Measurements from ENCODE around the gene RNF5.

RNF5 gene

DNA sequence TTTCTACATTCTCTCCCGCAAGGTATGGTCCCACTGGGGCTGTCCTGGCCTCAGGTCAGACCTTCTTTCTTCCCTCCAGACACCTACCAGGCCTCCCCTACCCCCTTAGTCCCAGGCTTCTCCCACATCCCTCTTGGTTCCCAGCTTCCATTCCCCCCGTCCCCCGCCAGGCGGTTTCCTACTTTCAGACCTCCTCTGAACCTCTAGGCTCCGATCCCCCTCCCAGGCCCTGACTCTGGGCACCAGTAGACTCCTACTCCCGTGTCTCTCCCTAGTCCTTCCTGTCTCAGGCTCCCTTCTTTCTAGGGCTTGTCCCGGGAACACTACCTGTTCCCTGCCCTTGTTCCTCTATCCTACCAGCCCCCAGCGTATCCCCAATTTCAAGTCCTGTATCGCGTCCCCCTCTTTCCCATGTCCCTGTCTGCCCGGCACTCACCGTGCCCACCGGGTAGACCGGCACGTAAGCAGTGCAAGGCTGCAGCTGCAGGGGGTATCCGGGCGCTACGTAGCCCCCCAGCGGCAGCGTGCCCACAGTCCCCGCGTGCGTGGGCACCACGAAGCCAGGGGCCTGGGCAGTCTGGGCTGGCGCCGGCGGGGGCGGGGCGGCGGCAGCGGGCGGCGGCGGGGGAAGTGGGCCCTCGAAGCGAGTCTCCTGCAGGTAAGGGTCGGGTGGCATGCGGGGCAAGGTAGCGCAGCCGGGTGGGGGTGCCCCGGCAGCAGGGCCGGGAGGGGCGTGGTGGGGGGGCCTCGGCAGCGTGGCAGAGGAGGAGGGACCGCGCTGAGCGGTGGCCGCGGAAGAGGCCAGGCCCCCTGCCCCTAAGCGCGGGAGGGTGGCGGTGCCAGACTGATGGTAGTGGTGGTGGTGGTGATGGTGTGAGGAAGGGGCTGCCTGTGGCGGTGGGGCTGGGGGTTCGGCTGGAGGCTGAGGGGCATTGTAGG, 28.0 kb upstream of the RNF5 start:
- Histone ChIP-seq H2BK12ac (ENCODE audit: low read length in 2 of 2) (peak overlapping the region in 1 of 2 experiments; percentile 85), H3K4me2 (ENCODE audit: low read length, poor library complexity, severe bottlenecking) (no peak overlapping the region), H3K27me3 (ENCODE audit: control insufficient read depth in 1 of 2, insufficient read depth in 1 of 2, low read length in 2 of 2) (peaks cover 39 to 46% of the 10 kb centered on the region in 2 experiments), H3K9me3 (ENCODE audit: control insufficient read depth, low read length) (no peaks in the 10 kb centered on the region), H4K8ac (ENCODE audit: low read length) (peak overlapping the region; percentile 59), H3K23ac (ENCODE audit: low read length in 2 of 2) (peak overlapping the region in 1 of 2 experiments; percentile 1), H3K36me3 (ENCODE audit: control insufficient read depth in 1 of 2, insufficient read depth in 2 of 2, low read depth in 1 of 2, low read length in 2 of 2) (no peaks in the 10 kb centered on the region), H3K4me1 (ENCODE audit: control insufficient read depth, insufficient read depth, low read depth, low read length) (peaks cover 27% of the 10 kb centered on the region), H2AFZ (ENCODE audit: low read depth, low read length) (no peak overlapping the region), H3K18ac (ENCODE audit: low read depth in 1 of 2, low read length in 2 of 2) (peak overlapping the region in 1 of 2 experiments; percentile 57), H3K4ac (ENCODE audit: low read depth in 1 of 2, low read length in 2 of 2) (no peak overlapping the region), H2BK120ac (ENCODE audit: low read depth, low read length) (no peak overlapping the region), H3K79me1 (replicated peaks; ENCODE audit: low read length, poor library complexity, severe bottlenecking) (peaks cover 5% of the 10 kb centered on the region), H2AK5ac (ENCODE audit: low read length, severe bottlenecking) (no peak overlapping the region), H2BK15ac (ENCODE audit: low read depth, poor library complexity, severe bottlenecking) (no peak overlapping the region), H4K91ac (ENCODE audit: low read length) (peak overlapping the region; percentile 43), H3K4me3 (ENCODE audit: insufficient read depth in 1 of 2, low read depth in 1 of 2, low read length in 2 of 2) (peak overlapping the region in 1 of 2 experiments; percentile 18), H2BK5ac (ENCODE audit: low read depth, low read length, poor library complexity, severe bottlenecking) (no peak overlapping the region), H3K27ac (ENCODE audit: low read length, poor library complexity, severe bottlenecking) (no peak overlapping the region), H3K9ac (ENCODE audit: low read length) (no peak overlapping the region), H3K14ac (ENCODE audit: low read length in 2 of 2) (peak overlapping the region in 1 of 2 experiments; percentile 75)
- 29% methylated on average over 55 of the region's 55 CpGs for WGBS
- DNase-seq: no peak

DNA sequence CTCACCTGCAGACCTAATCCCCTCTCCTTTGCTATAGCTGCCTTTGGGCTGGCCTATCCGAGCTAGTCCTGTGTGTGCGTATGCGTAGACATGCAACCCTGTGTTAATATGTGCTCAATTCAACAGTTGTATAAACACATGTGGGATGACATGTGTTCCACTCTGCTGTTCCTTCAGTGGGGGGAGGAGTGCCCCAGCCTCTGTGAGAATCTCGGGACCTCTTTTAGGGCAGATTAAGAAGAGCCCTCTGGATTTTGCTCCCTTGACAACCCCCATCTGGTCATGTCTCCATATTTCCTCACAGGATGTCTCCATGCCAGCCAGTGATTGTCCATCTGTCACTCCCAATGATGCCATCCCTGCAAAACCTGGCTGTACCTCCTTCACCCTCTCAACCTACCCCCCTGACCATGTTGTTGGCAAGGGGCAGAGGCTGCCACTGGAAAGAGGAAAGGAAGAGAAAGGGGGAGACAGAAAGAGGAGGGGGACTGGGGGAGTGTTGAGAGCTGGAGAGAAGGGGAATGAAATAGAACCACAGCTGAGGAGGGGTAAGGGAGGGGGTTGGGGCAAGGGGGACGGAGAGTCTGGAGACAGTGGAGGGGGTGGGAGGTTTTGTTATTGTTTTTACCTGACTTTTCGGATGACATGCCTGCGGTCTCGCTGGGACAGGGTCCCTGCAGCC, 26.9 kb upstream of the RNF5 start:
- Histone ChIP-seq H4K91ac (ENCODE audit: low read length) (no peak overlapping the region), H3K79me1 (replicated peaks; ENCODE audit: low read length, poor library complexity, severe bottlenecking) (peaks cover 8% of the 10 kb centered on the region), H3K27ac (ENCODE audit: low read length, poor library complexity, severe bottlenecking) (no peak overlapping the region), H3K36me3 (ENCODE audit: control insufficient read depth in 1 of 2, insufficient read depth in 2 of 2, low read depth in 1 of 2, low read length in 2 of 2) (peaks cover 3 to 8% of the 10 kb centered on the region in 2 experiments), H2BK15ac (ENCODE audit: low read depth, poor library complexity, severe bottlenecking) (no peak overlapping the region), H3K14ac (ENCODE audit: low read length in 2 of 2) (peak overlapping the region in 1 of 2 experiments; percentile 84), H3K4me3 (ENCODE audit: insufficient read depth in 1 of 2, low read depth in 1 of 2, low read length in 2 of 2) (peak overlapping the region in 1 of 2 experiments; percentile 80), H4K8ac (ENCODE audit: low read length) (no peak overlapping the region), H2BK120ac (ENCODE audit: low read depth, low read length) (no peak overlapping the region), H3K18ac (ENCODE audit: low read depth in 1 of 2, low read length in 2 of 2) (peak overlapping the region in 1 of 2 experiments; percentile 88), H3K4me2 (ENCODE audit: low read length, poor library complexity, severe bottlenecking) (peak overlapping the region; percentile 20), H2AK5ac (ENCODE audit: low read length, severe bottlenecking) (no peak overlapping the region), H2AFZ (ENCODE audit: low read depth, low read length) (peak overlapping the region; percentile 70), H3K4ac (ENCODE audit: low read depth in 1 of 2, low read length in 2 of 2) (peak overlapping the region in 1 of 2 experiments; percentile 56), H2BK5ac (ENCODE audit: low read depth, low read length, poor library complexity, severe bottlenecking) (no peak overlapping the region), H3K23ac (ENCODE audit: low read length in 2 of 2) (no peak overlapping the region), H3K27me3 (ENCODE audit: control insufficient read depth in 1 of 2, insufficient read depth in 1 of 2, low read length in 2 of 2) (peaks cover 35 to 39% of the 10 kb centered on the region in 2 experiments), H2BK12ac (ENCODE audit: low read length in 2 of 2) (peak overlapping the region; percentile 33 to 81), H3K9ac (ENCODE audit: low read length) (peak overlapping the region; percentile 70), H3K4me1 (ENCODE audit: control insufficient read depth, insufficient read depth, low read depth, low read length) (peaks cover 31% of the 10 kb centered on the region), H3K9me3 (ENCODE audit: control insufficient read depth, low read length) (no peaks in the 10 kb centered on the region)
- 62% methylated on average over 4 of the region's 8 CpGs for WGBS
- no peak for DNase-seq

DNA sequence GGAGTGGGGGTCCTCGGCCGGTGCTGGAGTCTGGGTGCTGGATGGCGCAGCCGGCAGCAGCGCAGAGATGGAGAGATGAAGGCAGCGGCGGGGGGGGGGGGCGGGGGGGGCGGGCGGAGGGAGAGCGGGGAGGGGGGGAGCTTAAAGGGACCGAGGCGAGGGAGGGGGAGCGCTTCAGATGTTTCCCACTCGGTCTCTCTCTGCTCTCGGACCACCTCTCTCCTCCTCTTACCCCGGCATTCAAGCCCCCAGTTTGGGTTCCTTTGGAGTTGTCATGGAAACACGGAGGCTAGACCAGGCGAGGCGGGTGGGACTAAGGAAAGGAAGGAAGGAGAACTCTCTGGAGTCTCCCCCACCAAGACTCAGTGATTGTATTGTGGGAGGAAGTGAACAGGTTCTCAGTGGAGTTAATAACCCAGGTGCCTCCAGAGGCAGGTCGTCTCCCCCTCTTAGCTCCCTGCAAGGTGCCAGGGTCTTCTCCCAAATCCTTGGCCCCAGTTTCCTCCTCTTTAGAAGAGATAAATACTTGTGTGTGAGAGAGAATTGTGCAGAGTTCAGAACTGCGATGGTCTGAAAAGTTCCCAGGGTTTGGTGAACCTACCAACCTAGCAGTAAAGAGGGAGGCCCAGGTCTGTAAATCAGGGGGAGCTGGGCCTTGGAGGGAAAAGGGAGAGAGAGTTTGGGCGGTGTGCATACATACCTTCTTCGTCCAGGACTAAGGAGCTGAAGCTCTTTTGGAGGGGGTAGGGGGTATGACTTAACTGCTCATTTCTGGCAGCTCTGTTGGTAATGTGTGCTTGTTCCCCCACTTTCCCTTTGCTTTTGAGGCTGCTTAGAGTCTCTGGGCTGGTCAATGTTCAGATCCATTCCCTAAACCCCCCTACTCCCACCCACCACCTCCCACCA, 26.1 kb upstream of the RNF5 start, which contains the start of gene PRRT1:
Gene PRRT1 (minus strand): TSS at position 77 of the 906 bp plus-strand sequence. CDS start 112 bp downstream, outside the sequence.
- peaks cover 30 to 34% of the 10 kb centered on the region in 2 experiments for H3K27me3 ChIP-seq (ENCODE audit: control insufficient read depth in 1 of 2, insufficient read depth in 1 of 2, low read length in 2 of 2)
- peak within 1 kb of the TSS; percentile 80 for H2BK15ac ChIP-seq (ENCODE audit: low read depth, poor library complexity, severe bottlenecking)
- no peak within 1 kb of the TSS for H3K23ac ChIP-seq (ENCODE audit: low read length in 2 of 2)
- H3K4ac ChIP-seq (ENCODE audit: low read depth in 1 of 2, low read length in 2 of 2): peak within 1 kb of the TSS; percentile 56 to 82
- peak within 1 kb of the TSS; percentile 88 for H3K4me2 ChIP-seq (ENCODE audit: low read length, poor library complexity, severe bottlenecking)
- peak within 1 kb of the TSS; percentile 86 for H3K27ac ChIP-seq (ENCODE audit: low read length, poor library complexity, severe bottlenecking)
- peak within 1 kb of the TSS; percentile 47 for H2AK5ac ChIP-seq (ENCODE audit: low read length, severe bottlenecking)
- H3K4me3 ChIP-seq (ENCODE audit: insufficient read depth in 1 of 2, low read depth in 1 of 2, low read length in 2 of 2): peak within 1 kb of the TSS; percentile 32 to 98
- H3K79me1 ChIP-seq (replicated peaks; ENCODE audit: low read length, poor library complexity, severe bottlenecking): peaks cover 12% of the 10 kb centered on the region
- peak within 1 kb of the TSS; percentile 97 for H3K9ac ChIP-seq (ENCODE audit: low read length)
- H2AFZ ChIP-seq (ENCODE audit: low read depth, low read length): peak within 1 kb of the TSS; percentile 70
- peak within 1 kb of the TSS; percentile 11 for H4K91ac ChIP-seq (ENCODE audit: low read length)
- H3K14ac ChIP-seq (ENCODE audit: low read length in 2 of 2): peak within 1 kb of the TSS in 1 of 2 experiments; percentile 84
- WGBS: 29% methylated on average over 7 of the region's 24 CpGs
- peak; percentile 30 for DNase-seq
- H2BK120ac ChIP-seq (ENCODE audit: low read depth, low read length): no peak within 1 kb of the TSS
- H3K36me3 ChIP-seq (ENCODE audit: control insufficient read depth in 1 of 2, insufficient read depth in 2 of 2, low read depth in 1 of 2, low read length in 2 of 2): peaks cover 7 to 16% of the 10 kb centered on the region in 2 experiments
- H2BK12ac ChIP-seq (ENCODE audit: low read length in 2 of 2): peak within 1 kb of the TSS; percentile 33 to 81
- H4K8ac ChIP-seq (ENCODE audit: low read length): peak within 1 kb of the TSS; percentile 88
- H3K18ac ChIP-seq (ENCODE audit: low read depth in 1 of 2, low read length in 2 of 2): peak within 1 kb of the TSS in 1 of 2 experiments; percentile 88
- H3K4me1 ChIP-seq (ENCODE audit: control insufficient read depth, insufficient read depth, low read depth, low read length): peaks cover 31% of the 10 kb centered on the region
- no peak within 1 kb of the TSS for H2BK5ac ChIP-seq (ENCODE audit: low read depth, low read length, poor library complexity, severe bottlenecking)
- H3K9me3 ChIP-seq (ENCODE audit: control insufficient read depth, low read length): no peaks in the 10 kb centered on the region
